HCT116 (cell line): Measurements from ENCODE around the gene DRICH1. TPM values are rescaled to one million over a fixed set of nuclear protein-coding genes. Genes with fewer than 3 reads are reported as not detected.

Experiments
- CBX3 ChIP-seq: IDR thresholded peaks from 2 replicates; pipeline ENCODE4 v1.6.1; 2012; ENCODE audit warnings: low read depth
- ELF1 ChIP-seq: IDR thresholded peaks from 2 replicates; pipeline ENCODE4 v1.6.1; 2012; ENCODE audit warnings: low read depth, borderline replicate concordance
- EZH2 ChIP-seq: fragments of 200-600 bp; sonication (generic); IDR thresholded peaks from 2 replicates; pipeline ENCODE4 v1.6.1; 2017; ENCODE audit warnings: antibody characterized with exemption, mixed run types
- FOSL1 ChIP-seq: IDR thresholded peaks from 2 replicates; pipeline ENCODE4 v1.6.1; 2012; ENCODE audit warnings: low read depth
- JUND ChIP-seq: IDR thresholded peaks from 2 replicates; pipeline ENCODE4 v1.6.1; 2012
- POLR2A ChIP-seq: IDR thresholded peaks from 2 replicates; pipeline ENCODE4 v1.7.0; 2011; ENCODE audit warnings: borderline replicate concordance; ENCODE audit not compliant: insufficient read depth, insufficient read length; ENCODE audit errors: extremely low read depth
- SP1 ChIP-seq: IDR thresholded peaks from 2 replicates; pipeline ENCODE4 v1.6.1; 2012; ENCODE audit warnings: low read depth
- SRF ChIP-seq: IDR thresholded peaks from 2 replicates; pipeline ENCODE4 v1.6.1; 2012; ENCODE audit warnings: low read depth
- TCF7L2 ChIP-seq: IDR thresholded peaks from 2 replicates; pipeline ENCODE4 v1.7.0; 2011; ENCODE audit warnings: borderline replicate concordance, inconsistent platforms; ENCODE audit not compliant: insufficient read depth, insufficient read length; ENCODE audit errors: extremely low read depth
- ZFX ChIP-seq: fragments of 450-650 bp; IDR thresholded peaks from 2 replicates; pipeline ENCODE4 v1.6.1; 2017
- total RNA-seq: library from RNA; stranded (reverse); gene quantifications from one replicate; pipeline ENCODE4 v1.2.1, GENCODE V29; 2021; ENCODE audit not compliant: unreplicated experiment
- TF ChIP-seq, protein P1 (sequence below): IDR thresholded peaks from 2 replicates; pipeline ENCODE4 v1.6.1; 2011; ENCODE audit warnings: mild to moderate bottlenecking, low read length, moderate library complexity; ENCODE audit not compliant: insufficient replicate concordance; ENCODE audit errors: extremely low read depth
- TF ChIP-seq, protein P2 (sequence below): IDR thresholded peaks from 2 replicates; pipeline ENCODE4 v1.6.1; 2012; ENCODE audit warnings: low read depth

Gene DRICH1
- total RNA-seq, 1 experiment from 2014 or later, result 0.44 TPM

DNA sequence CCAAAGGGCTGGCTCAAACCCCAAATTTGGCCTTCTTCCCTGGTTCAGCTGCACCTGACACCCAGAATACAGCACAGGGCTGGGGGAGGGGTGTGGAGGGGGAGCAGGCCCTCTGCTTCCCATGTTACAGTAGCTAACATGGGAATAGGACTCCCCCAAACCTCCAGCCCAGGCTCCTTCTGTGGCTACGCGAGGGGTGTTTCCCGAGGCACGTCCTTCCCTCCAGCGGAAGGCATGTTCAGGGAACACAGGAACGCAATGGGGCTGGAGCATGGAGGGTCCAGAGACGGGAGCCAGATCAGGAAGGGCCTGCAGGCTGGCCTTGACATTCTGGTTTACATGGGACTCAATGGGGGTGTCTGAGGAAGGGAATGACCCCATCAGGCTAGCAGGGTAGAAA, 40.3 kb downstream of the DRICH1 start (continued):
- TF ChIP-seq, protein P1, sequence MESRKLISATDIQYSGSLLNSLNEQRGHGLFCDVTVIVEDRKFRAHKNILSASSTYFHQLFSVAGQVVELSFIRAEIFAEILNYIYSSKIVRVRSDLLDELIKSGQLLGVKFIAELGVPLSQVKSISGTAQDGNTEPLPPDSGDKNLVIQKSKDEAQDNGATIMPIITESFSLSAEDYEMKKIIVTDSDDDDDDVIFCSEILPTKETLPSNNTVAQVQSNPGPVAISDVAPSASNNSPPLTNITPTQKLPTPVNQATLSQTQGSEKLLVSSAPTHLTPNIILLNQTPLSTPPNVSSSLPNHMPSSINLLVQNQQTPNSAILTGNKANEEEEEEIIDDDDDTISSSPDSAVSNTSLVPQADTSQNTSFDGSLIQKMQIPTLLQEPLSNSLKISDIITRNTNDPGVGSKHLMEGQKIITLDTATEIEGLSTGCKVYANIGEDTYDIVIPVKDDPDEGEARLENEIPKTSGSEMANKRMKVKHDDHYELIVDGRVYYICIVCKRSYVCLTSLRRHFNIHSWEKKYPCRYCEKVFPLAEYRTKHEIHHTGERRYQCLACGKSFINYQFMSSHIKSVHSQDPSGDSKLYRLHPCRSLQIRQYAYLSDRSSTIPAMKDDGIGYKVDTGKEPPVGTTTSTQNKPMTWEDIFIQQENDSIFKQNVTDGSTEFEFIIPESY, result no peak
- TF ChIP-seq POLR2A (no peak), TCF7L2 (no peak), ZFX (no peak), EZH2 (no peak), CBX3 (no peak), SRF (no peak), SP1 (no peak), JUND (no peak), FOSL1 (no peak), ELF1 (no peak)
- TF ChIP-seq, protein P2, sequence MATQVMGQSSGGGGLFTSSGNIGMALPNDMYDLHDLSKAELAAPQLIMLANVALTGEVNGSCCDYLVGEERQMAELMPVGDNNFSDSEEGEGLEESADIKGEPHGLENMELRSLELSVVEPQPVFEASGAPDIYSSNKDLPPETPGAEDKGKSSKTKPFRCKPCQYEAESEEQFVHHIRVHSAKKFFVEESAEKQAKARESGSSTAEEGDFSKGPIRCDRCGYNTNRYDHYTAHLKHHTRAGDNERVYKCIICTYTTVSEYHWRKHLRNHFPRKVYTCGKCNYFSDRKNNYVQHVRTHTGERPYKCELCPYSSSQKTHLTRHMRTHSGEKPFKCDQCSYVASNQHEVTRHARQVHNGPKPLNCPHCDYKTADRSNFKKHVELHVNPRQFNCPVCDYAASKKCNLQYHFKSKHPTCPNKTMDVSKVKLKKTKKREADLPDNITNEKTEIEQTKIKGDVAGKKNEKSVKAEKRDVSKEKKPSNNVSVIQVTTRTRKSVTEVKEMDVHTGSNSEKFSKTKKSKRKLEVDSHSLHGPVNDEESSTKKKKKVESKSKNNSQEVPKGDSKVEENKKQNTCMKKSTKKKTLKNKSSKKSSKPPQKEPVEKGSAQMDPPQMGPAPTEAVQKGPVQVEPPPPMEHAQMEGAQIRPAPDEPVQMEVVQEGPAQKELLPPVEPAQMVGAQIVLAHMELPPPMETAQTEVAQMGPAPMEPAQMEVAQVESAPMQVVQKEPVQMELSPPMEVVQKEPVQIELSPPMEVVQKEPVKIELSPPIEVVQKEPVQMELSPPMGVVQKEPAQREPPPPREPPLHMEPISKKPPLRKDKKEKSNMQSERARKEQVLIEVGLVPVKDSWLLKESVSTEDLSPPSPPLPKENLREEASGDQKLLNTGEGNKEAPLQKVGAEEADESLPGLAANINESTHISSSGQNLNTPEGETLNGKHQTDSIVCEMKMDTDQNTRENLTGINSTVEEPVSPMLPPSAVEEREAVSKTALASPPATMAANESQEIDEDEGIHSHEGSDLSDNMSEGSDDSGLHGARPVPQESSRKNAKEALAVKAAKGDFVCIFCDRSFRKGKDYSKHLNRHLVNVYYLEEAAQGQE, result no peak
